GM10248 (cell line): ENCODE data around the gene MYLK.

Experiments
- CTCF ChIA-PET: fragments of 300-600 bp; sonication (Branson Sonifier 250); formaldehyde crosslinking; extraction: SDS; loops from one replicate; lab custom pipeline; 2021; ENCODE audit warnings: antibody characterized with exemption; lab: Yijun Ruan, JAX
- POLR2A ChIA-PET: fragments of 350-650 bp; sonication (Branson Sonifier 250); formaldehyde crosslinking; extraction: SDS; loops from one replicate; lab custom pipeline; 2020; ENCODE audit warnings: antibody characterized with exemption; lab: Yijun Ruan, JAX
- DNase-seq: peaks from one replicate; pipeline ENCODE4 v3.0.0; 2012; ENCODE audit errors: extremely low spot score
- CTCF ChIP-seq: IDR thresholded peaks from 2 replicates; pipeline ENCODE4 v1.5.1; 2012; ENCODE audit warnings: mild to moderate bottlenecking, low read depth; ENCODE audit errors: extremely low read depth, missing control alignments, control extremely low read depth

MYLK gene

DNA sequence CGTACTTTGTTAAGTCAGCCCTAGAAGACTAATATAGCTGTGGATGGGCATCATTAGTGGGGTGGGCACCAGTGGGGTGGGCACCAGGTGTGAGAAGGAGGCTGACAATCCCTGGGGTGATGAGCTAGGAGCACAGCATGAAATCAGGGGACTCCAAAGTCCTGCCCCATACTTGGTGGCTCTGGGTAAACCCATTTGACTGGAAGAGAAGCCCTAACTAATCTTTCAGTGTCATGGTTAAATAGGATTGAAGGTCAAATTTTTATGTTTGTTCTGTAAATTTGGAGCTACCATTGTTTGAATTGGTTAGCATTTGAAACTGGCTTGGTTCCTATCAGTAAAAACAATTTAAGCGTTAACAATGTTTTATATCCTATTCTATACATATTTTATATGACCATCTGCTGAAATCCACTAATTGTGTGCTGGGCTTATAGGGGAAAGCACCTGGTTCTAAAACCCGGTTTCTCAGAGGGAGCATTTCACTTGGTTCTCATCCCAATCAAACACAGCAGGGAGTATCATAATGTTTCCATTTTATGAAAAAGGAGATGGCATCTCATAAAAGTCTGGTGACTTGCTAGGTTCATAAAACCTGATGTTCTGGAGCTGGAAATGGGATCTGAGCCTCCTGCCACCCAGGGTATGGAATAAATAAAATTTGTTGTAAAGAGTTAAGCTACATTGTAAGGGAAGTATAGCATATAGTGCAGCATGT lies 211.5 kb downstream of the MYLK start:
- ChIA-PET POLR2A (no interaction called here), CTCF (interaction anchor here (0.6 to 2.7 kb wide), 8 partner anchors 8 to 52 kb away, joined by 3 to 9 read pairs (median 3); no protein-coding TSS in a partner anchor)
- no peak for TF ChIP-seq CTCF
- no peak for DNase-seq

- POLR2A ChIA-PET, result no interaction called here
- CTCF ChIA-PET, result interaction anchor here (1.4 to 2.7 kb wide), 2 partner anchors 18 to 28 kb away, joined by 4 to 9 read pairs; no protein-coding TSS in a partner anchor
- TF ChIP-seq CTCF, result no peak
- no peak for DNase-seq
Observed at GRCh38 chr3:123670743-123671142, 213.4 kb downstream of the MYLK start.

GRCh38 chr3:123668906-123669305 lies 215.2 kb downstream of the MYLK start:
- TF ChIP-seq CTCF, result no peak
- ChIA-PET CTCF (interaction anchor here (1.0 kb wide), 1 partner anchor 17 kb away, joined by 3 read pairs; no protein-coding TSS in a partner anchor), POLR2A (no interaction called here)
- no peak for DNase-seq

DNA sequence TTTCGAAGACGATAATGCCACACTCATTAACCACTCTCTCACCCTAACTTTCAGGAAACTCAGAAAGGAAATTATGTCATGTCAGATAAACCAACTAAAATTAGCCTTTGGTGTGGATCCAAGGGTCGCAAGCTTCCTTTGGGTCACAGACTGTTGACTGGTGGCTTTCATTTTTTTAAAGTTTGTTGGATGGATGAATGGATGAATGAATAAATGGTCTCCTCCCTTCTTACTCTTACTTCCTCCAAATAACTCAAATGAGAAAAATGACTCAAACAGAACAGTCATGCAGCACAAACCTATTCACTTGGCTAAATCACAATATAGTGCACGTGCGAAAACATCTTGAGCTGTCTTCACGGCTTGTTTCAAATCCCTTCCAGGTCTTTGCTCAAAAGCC lies 216.3 kb downstream of the MYLK start:
- CTCF ChIA-PET, result interaction anchor here (0.9 to 1.8 kb wide), 2 partner anchors 14 to 16 kb away, joined by 3 to 5 read pairs; no protein-coding TSS in a partner anchor
- TF ChIP-seq CTCF, result no peak
- POLR2A ChIA-PET, result no interaction called here
- DNase-seq, result no peak

DNA sequence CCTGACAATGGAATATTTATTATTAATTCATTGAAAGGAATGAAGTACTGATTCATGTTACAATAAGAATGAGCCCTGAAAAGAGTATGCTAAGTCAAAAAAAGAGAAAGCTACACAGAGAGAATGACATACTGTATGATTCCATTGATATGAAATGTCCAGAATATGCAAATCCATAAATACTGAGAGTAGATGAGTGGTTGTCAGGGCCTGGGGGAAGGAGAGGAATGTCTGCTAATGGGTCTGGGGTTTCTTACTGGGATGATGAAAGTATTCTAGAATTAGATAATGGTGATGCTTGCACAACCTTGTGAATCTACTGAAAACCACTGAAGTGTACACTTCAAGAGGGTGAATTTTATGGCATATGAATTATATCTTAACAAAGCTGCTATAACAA lies 219.4 kb downstream of the MYLK start:
- no peak for DNase-seq
- CTCF ChIA-PET, result interaction anchor here (0.7 to 2.1 kb wide), 2 partner anchors 9 to 22 kb away, joined by 3 to 5 read pairs; no protein-coding TSS in a partner anchor
- POLR2A ChIA-PET, result no interaction called here
- TF ChIP-seq CTCF, result no peak

DNA sequence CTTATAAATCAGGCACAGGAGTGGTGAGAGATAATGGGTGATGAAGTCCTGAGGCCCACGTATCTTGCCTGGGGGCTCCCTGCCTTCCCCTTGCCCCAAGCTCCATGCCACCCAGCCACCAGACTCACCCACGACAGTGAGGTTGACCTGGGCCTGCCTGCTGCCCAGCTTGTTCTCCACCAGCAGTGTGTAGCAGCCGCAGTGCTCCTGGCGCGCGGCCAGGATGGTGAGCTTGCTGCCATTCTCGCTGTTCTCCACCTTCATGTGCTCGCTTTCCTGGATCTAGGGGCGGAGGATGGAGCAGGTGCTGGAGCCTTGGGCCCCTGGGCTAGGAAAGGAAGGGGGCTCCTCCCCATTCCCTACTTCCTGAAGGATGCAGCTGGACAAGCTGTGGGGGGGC lies 220.2 kb downstream of the MYLK start:
- CTCF ChIA-PET, result interaction anchor here (2.1 kb wide), 1 partner anchor 22 kb away, joined by 5 read pairs; no protein-coding TSS in a partner anchor
- POLR2A ChIA-PET, result no interaction called here
- no peak for DNase-seq
- no peak for TF ChIP-seq CTCF
